NCI-H524 (cell line): ENCODE data around the gene SPSB1.
A peak's percentile ranks its signal among the peaks of the same experiment; 100 is the strongest.
"Not testable (repeated sequence)": the region's sequence is repeated elsewhere in the genome, so short reads cannot be mapped to it uniquely, and the experiment has no call there.

Experiments used
- DNase-seq, 2 experiments: peaks; one replicate each; lab custom pipeline; 2025; lab: John Stamatoyannopoulos, UW

SPSB1 gene

DNA sequence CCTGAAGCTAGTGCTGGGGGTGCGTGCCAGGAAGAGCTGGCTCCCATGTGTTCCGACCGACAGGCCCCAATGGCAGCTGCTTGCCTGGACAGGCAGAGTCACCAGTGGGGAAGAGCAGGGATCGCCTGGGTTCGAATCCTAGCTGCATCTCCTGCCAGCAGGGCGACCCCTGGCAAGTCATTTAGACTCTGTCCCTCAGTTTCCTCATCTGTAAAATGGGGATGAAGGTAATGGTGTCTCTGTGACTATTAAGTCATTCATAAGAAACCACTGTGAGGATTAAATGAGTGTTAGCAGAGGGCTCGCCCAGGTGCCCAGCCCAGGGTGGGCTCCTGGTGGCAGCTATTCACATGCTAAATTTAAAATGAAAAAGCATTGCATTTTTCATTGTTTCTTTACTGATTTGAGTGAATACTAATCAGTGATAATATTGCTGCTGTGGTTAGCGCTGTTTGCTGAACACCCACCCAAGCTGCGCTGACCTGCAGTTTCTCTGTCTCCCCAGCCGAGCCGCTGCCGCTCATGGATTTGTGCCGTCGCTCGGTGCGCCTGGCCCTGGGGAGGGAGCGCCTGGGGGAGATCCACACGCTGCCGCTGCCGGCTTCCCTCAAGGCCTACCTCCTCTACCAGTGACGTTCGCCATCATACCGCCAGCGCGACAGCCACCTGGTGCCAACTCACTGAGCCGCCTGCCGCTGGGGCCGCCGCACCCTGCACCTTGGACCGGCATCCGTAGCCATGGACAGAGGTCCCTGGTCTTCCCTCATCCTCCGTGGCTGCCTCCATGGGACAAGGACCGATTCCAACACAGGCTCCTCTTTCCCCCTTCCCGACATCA lies 74.5 kb downstream of the SPSB1 start:
- DNase-seq = no peak

DNA sequence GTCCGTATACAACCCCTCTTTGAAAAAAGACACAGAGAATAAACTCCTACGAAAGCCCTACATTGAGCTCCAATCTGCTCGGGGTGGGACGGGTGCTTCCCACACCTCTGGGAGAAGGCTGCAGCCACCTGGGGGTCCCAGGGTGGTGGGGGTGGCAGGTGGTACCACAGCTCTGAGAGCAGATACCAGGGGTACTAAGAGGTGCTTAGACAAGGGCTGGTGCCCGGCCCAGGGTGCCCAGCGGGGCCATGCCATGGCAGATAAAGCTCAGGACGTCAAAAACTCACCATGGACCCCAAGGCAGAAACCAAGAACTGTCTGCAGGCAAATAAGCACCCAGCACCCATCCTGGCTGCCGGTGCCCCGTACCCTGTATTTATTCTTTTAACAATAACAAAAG lies 75.1 kb downstream of the SPSB1 start:
- DNase-seq = no peak

DNA sequence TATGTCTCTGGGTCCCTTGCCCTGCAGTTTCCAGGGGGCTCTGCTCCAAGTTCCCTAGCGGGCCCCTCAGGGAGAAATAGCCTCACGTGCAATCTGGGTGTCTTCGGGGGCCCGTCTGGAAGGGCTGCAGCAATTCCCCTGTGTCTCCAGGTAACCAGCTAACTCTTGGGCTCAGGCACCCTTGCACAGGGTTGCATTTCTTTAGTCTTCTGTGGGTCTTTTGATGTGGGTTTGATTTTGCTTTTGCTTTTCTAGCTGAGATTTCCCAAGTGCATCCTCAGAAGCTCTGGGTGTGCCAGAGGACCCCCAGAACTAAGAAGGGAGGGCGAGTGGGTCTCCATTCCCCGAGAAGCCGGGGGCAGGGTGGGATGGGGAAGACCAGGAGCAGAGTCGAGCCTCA lies 75.7 kb downstream of the SPSB1 start:
- DNase-seq = no peak

DNA sequence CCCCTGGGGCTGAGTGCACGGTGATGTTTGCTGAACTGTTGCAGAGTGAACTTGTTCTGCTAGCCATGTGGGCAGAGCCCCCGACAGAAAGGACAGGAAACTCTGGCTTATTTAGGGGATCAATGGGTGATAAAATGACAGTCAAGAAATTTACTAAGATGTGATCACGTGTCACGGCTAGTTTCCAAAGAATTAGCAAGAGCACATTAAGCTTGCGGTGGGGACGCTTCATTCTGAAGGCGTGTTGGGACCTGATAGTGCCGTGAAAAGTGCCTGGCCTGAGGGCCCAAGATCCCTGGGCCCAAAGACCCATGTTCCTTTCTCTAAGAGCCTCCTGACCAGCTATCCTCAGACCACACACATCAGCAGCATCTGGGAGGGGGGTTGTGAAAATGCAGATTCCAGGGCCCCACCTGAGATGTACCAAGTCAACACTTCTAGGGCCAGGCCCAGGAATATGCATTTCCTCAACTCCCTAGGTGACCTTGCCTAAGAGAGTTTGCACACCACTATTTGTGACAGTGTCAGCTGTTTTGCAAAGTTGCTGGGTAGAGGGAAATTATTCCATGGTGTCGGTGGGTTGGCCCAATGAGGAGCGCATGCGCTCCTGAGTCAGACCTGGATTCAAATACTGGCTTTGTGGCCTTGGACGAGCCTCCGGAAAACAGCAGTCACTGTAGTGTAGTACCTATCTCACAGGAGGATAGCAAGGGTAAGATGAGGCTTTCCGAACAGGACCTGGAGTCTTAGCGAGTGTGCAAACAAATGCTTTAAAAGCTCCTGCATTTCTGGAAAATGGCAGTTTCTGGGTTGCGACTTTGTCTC lies 77.5 kb downstream of the SPSB1 start:
- DNase-seq = no peak

DNA sequence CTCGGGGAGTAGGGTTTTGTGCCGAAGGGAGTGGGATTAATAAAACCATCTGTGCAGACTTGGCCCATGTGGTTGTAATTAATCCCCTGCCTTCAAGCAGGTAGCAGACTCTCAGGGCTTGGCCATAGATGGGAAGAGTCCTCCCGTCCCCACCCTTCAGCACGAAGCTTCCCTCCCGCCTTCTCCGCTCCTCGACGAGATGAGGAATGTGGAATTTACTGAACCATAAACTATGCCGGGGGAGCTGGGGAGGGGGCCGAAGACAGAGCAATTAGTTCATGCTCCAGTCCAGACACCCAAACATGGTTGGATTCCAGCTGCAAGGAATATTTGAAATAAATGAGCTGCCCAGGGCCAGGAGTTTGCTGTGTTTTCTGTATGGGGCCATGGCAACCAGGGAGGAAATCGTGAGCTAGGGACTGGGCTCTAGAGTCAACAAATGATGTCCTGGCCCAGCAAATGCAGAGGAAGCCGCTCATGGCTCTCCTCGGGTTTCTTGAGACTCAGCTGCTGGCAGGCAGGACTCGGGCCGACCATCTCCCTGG lies 78.8 kb downstream of the SPSB1 start:
- DNase-seq = peak; percentile 84 to 95

DNA sequence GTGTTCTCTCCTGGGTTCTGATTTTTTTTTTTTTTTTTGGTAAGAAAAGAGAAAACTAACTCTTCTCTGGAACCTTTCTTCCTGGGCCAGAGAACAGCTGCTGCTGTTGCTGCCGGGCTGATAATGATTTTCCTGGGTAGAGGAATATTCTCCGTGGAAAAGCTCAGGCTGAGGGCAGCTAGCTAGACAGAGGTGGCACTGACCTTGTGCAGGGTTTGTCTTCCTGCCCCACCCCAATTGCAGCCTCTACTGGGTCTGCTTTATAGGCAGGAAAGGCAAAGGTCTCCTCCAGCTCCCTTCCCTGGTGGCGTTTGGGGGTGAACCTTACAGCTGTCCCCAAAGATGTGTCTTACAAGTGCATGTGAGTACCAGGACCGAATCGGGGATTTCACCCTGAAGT lies 79.3 kb downstream of the SPSB1 start:
- DNase-seq = no peak

DNA sequence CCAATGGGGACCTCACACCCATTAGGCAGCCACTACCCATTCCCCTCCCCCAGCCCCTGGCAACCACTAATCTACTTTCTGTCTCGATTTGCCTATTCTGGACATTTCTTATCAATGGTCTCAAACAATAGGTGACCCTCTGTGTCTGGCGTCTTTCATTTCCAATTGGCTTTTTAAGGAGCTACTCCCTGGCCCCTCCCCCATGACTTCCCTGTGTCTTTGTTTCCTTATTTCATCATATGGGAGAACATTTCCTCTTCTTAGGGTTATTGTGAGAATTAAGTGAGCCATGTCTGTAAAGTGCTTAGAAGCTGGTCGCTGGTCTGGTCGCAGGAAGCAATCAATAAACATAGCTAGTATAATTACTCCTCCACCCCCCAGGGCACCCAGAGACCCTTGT lies 80.9 kb downstream of the SPSB1 start:
- DNase-seq = no peak

DNA sequence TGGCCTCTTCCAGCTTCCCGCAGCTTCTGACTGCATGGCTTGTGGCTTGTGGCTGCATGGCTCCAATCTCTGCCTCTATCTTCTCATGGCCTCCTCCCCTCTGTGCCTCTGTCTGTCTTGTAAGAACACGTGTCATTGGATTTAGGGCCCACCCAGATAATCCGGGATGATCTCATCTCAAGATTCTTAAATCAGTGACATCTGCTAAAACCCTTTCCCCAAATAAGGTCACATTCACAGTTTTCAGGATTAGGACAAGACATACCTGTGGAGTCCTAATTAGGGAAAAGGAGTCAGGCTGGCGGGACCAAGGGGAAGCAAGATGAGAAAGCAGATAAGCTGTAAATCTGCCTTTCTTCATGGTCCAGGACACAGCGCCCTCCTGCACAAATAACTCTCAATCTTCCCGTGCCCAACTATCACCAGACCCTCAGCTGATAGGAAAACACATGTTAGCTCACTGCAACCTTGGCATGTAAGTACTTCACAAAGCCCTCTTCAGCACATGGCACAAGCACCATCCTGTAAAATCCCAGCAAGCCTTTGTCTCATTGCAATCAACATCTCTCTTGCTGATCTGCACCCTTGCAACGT lies 82.2 kb downstream of the SPSB1 start:
- DNase-seq = peak; percentile 96

DNA sequence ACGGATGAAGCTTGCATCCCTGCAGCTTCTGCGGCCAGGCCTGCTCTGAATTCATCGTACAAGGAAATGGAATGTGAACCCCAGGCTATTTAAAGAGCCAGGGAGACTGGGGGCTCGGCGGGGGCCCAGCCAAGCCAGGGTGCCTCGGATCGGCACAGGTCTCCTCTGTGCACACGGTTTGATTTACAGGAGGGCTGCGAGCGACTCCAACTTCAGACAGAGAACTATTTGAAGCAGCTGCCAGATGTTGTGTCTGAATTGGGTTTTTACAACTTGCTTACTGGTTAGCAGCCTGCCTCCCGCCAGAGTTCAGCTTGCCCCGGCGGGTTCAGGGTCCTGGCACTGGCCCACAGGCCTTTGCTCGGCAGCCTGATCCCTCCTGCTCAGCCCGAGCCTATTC lies 83.2 kb downstream of the SPSB1 start:
- peak in 1 of 2 experiments; percentile 24 for DNase-seq

DNA sequence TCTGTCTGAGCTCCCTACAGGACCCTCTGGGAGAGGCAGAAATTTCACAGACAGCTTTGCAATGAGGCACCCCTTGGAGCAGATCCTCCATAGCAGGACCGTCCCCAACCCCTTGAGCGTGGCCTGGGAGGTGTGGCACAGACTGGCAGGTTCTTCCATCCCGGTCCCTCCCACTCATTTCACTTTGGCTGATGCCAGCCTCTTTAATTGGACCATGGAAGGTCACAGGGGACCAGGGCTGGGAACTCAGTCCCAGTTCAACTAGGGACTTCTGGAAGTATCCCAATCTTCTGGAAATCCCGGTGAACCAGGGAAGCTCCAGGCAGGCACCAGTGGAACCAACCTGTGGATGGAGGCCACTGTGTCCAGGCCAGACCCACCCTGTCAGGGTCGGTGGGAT lies 83.7 kb downstream of the SPSB1 start:
- no peak for DNase-seq

DNA sequence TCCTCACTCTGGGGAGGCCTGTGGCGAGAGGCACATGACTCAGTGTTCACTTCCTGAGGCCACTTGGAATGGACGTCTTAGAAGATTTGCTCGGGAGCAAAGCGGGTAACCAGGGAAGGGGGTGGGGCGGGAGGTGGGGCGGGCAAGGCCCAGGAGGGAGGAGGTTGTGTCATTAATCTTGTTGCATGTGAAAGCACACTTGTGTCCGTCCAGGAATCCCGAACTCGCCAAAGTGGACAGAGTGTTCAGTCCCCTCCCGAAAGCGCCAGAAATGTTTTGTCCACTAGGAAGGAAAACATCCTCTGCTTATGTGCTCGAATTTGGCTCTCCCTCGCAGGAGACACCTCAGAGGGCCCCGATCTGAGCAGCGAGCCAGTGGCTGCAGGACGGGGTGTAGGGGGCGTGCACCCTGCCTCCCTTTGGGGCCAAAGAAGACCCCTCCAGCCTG lies 84.2 kb downstream of the SPSB1 start:
- DNase-seq = no peak

DNA sequence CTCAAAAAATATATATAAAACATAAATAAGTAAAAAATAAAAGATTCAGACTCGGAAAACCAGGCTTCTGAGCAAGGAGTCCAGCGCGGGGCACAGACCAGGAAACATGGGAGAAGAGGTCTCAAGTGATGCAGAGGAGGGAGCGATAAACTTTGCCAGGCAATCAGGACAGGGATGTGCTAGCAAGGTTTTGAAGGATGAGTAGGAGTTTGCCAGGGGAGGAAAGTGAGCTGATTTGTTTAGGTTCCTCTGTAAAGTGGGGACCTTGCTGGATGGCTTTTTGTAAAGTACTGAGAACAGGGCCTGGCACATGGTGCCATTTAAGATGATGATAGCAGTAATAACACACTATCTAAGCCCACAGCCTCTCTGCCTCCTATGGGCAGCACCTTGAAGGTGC lies 86.1 kb downstream of the SPSB1 start:
- DNase-seq = no peak

DNA sequence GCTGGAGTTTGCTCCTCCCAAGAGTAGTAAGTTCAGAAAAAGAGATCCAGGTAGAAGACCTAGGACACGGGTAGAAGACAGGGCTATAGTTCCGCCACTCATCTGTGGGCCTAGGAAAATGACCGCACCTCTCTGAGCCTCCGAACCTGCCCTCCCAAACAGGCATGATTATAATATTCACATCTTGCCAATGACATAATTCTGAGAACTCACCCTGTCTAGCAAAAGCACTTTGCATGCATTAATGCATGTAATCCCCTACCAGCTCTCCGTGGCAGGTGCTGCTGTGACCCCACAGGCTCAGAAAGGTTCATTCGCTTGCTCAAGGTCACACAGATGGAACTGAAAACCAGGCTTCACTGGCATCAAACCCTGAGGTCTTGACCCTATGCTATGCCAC lies 88.0 kb downstream of the SPSB1 start:
- no peak for DNase-seq

DNA sequence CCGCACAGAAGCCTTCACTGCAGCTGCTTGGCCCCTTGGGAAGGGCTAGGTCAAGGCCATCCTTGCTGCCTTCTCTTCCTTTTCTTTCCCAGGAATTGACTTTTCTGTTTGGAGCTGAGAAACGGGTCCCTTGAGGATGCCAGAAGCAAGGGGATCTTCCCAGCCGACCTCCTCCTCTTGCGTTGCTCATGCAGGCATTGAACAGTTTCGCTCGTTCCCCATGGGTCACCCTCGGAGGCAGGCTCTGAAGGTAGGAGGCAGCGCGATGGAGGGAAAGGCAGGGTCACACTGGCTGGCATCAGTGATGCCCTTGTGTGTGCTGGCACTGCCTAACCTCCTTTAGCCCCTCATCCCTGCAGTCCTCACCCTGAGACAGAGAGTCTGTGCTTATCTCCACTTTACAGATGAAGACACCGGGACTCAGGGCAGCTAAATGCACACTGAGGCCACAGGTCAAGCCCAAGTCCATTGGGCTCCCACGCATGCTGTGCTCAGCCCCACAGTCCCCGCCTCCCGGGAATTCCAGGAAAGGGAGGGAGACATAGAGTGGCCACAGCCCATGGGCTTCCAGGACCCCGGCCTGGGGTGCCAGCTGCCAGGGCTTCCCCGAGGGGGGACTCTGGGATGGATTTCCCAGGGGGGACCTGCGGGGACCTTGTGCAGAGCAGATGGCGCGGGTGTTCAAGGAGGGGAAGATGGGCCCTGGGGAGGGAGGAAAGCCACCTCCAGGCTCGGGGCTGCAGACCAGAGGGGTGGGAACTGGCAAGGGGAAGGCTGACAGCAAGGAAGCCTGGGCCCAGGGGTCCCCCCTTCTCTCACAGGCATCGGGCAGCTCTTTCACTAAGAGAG lies 90.2 kb downstream of the SPSB1 start:
- peak; percentile 58 to 82 for DNase-seq

DNA sequence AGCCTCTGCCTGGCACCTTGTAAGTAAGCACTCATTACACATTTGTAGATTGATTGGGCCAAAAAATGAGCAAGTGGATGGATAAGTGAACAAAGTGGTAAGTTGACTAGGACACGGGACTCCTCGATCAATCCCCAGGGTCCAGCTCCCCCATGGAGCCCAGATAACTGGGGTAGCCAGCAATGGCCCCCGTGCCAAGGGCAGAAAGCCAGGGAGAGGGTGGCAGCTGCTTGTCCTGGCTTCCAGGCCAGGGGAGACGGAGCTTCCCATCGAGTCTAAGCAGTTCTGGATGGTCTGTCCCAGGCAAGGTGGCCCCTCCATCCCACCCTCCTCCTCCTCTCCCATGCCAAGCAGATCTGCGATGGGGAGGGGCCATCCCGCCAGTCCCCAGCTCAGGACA lies 91.4 kb downstream of the SPSB1 start:
- no peak for DNase-seq

DNA sequence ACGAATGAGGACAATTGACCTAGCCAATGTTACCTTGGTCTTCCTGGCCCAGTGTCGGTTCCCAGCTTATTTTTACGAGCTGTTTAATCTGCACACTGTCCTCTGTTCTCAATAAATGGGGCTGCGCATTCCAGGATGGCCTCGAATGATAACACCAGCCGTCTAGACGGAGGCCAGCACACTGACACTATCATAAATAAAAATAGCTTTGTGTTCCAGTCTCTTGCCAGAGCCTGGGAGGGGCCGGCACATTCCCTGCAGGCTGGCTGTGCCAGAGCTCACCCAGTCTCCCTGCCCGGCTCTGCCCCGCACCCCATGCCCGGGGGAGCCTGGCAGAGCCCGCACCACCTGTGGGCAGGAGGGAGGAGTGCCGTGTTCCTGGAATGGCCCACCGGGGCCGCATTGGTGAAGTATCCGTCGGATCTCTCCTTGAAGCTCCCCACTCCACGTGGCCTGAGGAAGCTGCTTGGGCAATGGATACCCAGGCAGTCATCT lies 92.1 kb downstream of the SPSB1 start:
- DNase-seq = no peak

DNA sequence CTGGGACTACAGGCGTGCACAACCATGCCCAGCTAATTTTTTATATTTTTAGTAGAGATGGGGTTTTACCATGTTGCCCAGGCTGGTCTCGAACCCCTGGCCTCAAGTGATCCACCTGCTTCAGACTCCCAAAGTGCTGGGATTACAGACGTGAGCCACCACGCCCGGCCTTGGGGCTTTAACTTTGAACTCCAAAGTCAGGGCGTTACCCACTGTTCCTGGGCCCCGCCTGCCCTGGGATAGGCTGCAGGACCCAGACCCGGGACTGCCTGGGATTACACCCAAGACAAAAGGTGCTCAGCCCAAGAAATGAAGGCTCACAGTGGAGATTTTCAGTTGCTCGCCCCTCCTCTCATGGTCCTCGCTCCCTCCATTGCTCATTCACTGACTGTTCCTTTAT lies 92.7 kb downstream of the SPSB1 start:
- DNase-seq = not testable (repeated sequence)

DNA sequence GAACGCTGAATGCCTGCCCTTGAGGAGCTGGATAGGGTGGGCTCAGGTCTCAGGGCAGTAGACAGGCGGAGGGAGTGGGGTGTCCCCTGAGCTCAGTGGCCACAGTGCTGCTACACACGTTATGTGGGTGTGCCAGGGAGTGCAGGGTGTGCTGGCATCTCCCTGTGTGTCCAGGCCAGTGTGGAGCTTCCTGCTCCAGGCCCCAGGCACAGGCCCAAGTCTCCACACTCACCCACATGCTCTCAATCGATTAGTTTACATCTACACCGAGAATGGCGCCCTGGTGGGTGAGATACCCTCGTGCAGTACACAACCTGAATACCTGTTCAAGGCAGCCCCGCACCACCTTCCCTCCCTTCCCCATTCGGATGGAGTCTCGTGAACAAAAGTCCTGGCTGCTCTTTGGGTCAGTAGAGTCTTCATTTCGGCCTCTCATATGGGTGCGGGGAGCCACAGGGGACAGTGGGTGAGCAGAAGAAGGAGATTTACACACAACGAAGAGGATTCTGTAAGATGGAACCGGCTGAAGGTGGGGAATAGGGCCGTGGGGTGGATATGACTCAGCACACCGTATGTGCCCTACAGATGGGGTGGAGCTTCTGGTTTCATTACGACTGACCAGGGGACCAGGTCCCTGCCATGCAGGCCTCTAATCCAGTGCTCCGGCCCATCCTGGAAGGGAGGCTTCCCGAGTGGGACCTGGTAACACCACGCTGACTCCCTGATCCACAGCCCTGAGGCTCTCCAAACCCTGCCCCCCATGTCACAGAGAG lies 93.3 kb downstream of the SPSB1 start:
- no peak for DNase-seq

DNA sequence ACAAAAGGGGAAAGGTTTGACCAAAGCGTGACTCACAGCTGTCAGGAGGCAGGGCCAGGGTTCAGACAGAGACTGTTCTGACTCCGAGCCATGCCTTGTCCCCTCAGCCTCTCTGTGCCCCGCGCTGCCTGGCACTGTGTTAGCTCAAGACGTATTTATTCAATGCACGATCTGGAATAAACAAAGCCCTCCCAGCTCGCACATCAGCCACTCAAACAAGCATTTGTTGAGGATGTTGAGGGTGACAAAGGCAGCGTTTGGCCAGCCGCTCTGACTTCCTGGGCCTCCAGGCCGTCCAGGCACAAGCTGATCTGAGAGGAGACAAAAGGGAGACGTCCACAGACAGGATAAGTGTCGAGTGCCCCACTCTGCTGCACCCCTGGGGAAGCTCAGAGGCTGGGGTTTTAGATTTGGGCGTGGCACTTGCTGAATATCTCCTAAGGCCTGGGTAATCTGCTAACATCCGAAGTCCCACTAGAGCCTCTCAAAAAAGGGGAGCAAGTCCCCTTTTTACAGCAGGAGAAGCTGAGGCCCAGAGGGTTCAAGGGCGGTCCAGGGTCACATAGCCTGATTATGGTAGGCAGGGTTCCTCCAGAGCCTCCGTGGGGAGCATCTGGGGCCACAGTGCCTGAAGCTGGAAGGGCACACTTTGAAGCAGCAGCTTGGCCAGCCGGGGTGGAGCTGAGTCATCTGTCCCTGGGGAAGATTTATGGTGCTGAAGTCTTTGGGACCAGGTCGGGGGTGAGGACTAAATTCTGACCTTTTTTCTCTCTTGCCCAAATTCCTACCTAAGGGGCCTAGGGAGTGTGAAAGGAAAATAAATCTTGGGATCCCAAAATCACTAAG lies 95.9 kb downstream of the SPSB1 start:
- peak in 1 of 2 experiments; percentile 24 for DNase-seq

DNA sequence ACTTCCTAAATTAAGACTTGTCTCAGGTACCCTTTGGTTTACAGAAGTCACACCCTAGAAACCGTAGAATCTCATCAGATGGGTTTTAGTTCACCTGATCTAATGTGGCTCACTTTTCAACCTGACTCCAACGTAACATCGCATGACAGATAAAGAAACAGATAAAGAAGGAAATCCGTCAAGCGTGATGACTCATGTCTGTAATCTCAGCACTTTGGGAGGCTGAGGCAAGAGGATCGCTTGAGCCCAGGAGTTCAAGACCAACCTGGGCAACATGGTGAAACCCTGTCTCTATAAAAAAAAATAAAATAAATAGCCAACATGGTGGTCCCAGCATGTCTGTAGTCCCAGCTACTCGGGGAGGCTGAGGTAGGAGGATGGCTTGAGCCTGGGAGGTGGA lies 97.3 kb downstream of the SPSB1 start:
- no peak for DNase-seq
